WTC11 (cell line): ENCODE results near the gene NUDT14.

Source experiments
- CREB1 ChIP-seq: sonication (generic); formaldehyde crosslinking; IDR thresholded peaks from 2 replicates; pipeline ENCODE4 v1.8.0; 2023; ENCODE audit warnings: mild to moderate bottlenecking, missing genetic modification reagents
- CTCF ChIP-seq: fragments of 200-600 bp; IDR thresholded peaks from 2 replicates; pipeline ENCODE4 v1.8.0; 2022; ENCODE audit warnings: antibody characterized with exemption
- E2F5 ChIP-seq: sonication (generic); formaldehyde crosslinking; IDR thresholded peaks from 2 replicates; pipeline ENCODE4 v1.8.1; 2022; ENCODE audit warnings: mild to moderate bottlenecking, moderate library complexity, missing genetic modification reagents
- ESRRA ChIP-seq: sonication (generic); formaldehyde crosslinking; IDR thresholded peaks from 2 replicates; pipeline ENCODE4 v1.8.1; 2022; ENCODE audit warnings: mild to moderate bottlenecking, missing genetic modification reagents, borderline replicate concordance
- PRDM15 ChIP-seq: sonication (generic); formaldehyde crosslinking; IDR thresholded peaks from 2 replicates; pipeline ENCODE4 v1.8.0; 2022; ENCODE audit warnings: missing genetic modification reagents
- TEAD1 ChIP-seq: sonication (generic); formaldehyde crosslinking; IDR thresholded peaks from 2 replicates; pipeline ENCODE4 v1.8.0; 2022; ENCODE audit warnings: mild to moderate bottlenecking, missing genetic modification reagents
- ZNF396 ChIP-seq: fragments of 250-450 bp; sonication (Bioruptor Pico); IDR thresholded peaks from 2 replicates; pipeline ENCODE4 v1.8.0; 2021; ENCODE audit warnings: mild to moderate bottlenecking, moderate library complexity, borderline replicate concordance
- TF ChIP-seq, protein P1 (sequence below): fragments of 250-450 bp; sonication (Bioruptor Pico); IDR thresholded peaks from 2 replicates; pipeline ENCODE4 v1.9.0; 2021; ENCODE audit warnings: mild to moderate bottlenecking, borderline replicate concordance

- TF ChIP-seq, protein P1, sequence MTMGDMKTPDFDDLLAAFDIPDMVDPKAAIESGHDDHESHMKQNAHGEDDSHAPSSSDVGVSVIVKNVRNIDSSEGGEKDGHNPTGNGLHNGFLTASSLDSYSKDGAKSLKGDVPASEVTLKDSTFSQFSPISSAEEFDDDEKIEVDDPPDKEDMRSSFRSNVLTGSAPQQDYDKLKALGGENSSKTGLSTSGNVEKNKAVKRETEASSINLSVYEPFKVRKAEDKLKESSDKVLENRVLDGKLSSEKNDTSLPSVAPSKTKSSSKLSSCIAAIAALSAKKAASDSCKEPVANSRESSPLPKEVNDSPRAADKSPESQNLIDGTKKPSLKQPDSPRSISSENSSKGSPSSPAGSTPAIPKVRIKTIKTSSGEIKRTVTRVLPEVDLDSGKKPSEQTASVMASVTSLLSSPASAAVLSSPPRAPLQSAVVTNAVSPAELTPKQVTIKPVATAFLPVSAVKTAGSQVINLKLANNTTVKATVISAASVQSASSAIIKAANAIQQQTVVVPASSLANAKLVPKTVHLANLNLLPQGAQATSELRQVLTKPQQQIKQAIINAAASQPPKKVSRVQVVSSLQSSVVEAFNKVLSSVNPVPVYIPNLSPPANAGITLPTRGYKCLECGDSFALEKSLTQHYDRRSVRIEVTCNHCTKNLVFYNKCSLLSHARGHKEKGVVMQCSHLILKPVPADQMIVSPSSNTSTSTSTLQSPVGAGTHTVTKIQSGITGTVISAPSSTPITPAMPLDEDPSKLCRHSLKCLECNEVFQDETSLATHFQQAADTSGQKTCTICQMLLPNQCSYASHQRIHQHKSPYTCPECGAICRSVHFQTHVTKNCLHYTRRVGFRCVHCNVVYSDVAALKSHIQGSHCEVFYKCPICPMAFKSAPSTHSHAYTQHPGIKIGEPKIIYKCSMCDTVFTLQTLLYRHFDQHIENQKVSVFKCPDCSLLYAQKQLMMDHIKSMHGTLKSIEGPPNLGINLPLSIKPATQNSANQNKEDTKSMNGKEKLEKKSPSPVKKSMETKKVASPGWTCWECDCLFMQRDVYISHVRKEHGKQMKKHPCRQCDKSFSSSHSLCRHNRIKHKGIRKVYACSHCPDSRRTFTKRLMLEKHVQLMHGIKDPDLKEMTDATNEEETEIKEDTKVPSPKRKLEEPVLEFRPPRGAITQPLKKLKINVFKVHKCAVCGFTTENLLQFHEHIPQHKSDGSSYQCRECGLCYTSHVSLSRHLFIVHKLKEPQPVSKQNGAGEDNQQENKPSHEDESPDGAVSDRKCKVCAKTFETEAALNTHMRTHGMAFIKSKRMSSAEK, result no peak
- TF ChIP-seq ESRRA (CRISPR knock-in tag), result no peak
- TF ChIP-seq E2F5 (CRISPR knock-in tag), result no peak
- TF ChIP-seq TEAD1, result no peak
- no peak for TF ChIP-seq CTCF
- TF ChIP-seq PRDM15 (CRISPR knock-in tag), result no peak
- no peak for TF ChIP-seq ZNF396 (CRISPR knock-in tag)
- no peak for TF ChIP-seq CREB1
These were observed 34.0 kb downstream of the NUDT14 start for GRCh38 chr14:105146976-105147635.
